GM21717 (cell line): ENCODE measurements around the gene LSM14B.

Experiments used
- ATAC-seq: cut with Tn5 transposase; IDR thresholded peaks from one replicate; pipeline ENCODE4 v1.9.1; 2021; ENCODE audit warnings: mild to moderate bottlenecking, moderate library complexity; ENCODE audit not compliant: unreplicated experiment

LSM14B gene

DNA sequence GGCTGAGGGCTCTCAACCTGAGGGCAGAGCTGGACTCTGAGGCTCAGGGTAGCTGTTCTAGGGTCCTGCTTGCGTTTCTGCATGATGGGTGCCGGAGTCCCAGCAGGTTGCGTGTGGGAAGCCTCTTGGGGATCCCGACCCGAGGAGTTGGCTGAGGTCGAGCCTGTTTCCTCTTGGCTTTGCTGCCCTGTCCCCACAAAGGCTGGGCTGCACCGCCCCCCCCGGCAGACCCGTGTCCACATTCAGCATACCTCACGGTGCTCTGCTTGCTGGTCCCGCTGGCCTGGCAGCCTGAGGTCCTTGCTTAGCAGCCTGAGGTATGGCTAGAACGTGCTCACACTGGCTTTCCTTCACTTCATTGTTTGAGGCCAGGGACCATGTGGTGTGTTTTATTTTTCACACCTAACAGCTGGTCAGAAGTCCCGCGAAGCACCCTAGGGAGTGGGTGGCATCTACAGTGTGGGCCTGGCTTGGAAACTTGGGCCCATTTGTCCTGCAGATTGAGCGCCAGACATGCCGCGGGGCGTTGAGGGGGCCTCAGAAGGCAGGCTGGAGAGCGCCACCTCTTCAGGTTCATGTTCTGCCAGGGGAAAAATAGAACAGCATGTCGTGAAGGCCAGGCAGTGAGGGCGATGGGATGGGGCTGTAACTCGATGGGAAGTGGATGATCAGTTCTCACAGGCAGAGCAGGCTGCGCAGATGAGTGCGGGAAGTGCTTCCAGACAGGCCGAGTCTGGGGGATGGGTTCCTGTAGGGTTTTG lies 9.5 kb downstream of the LSM14B start:
- no peak for ATAC-seq

DNA sequence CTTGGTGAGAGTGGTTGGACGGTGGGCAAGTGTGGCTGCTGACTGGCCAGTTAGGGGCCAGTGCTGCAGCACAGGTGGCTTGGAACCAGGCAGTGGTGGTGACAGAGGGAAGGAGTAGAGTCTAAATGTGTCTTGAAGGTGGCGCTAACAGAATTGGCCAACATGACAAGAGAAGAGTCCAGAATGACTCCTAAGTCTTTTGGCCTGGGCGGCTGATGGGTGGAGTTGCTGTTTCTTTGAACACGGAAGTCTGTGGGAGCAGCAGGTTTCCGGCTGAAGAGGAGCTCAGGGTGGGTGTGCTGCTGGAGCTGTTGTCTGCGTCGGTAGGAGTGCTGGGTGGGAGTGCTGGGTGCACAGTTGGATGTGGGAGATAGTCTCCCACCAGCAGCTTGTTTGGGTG lies 10.1 kb downstream of the LSM14B start:
- ATAC-seq, result no peak

DNA sequence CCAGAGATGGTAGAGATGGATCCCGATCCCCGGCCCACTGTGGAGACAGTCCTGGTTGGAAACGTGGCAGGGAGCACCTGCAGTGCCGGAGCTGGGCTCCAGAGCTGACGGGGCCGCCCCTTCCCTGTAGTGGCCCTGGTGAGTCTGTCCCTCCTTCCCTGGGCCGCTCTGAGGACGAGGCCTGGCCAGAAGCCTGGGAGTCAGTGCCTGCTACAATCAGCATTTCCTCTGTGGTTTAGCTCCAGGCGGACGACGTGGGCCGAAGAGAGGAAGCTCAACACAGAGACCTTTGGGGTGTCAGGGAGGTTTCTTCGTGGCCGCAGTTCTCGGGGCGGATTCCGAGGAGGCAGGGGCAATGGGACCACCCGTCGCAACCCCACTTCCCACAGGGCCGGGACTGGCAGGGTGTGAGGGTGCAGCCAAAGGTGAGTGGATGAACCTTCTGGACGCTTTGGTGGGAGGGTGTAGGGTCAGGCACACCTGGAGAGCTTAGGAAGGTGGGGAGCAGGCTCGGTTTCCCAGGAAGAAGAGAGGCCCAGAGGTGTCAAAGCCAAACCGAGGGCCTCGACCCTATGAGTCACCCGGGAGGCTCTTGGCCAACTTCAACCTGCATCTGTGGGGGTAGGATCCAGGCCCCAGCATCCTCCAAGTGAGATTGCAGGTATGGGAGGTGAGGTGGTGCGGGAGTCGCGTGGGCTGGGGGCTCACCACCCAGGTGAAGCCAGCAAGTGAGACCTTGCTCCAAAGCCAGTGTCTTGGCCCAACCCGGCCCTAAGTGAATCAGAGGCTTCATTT lies 11.0 kb downstream of the LSM14B start:
- no peak for ATAC-seq

DNA sequence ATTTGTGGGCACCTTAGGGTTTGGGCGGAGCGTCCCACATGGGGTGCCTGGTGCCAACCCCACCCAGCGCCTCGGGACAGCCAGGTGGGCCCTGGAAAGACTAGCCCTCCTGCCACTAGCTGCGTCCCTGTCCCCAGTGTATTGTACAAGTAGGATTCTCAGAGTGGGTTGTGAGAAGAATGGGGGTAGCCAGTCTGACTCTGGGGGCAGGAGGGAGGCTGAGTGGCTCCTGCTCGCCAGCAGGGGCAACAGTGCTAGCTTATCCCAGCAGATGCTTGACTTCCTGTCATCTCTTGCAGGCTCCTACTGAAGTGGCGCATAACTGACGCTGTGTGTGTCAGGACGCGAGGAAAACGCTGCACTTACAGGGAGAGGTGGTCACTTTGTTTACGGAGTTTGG lies 11.6 kb downstream of the LSM14B start:
- no peak for ATAC-seq

DNA sequence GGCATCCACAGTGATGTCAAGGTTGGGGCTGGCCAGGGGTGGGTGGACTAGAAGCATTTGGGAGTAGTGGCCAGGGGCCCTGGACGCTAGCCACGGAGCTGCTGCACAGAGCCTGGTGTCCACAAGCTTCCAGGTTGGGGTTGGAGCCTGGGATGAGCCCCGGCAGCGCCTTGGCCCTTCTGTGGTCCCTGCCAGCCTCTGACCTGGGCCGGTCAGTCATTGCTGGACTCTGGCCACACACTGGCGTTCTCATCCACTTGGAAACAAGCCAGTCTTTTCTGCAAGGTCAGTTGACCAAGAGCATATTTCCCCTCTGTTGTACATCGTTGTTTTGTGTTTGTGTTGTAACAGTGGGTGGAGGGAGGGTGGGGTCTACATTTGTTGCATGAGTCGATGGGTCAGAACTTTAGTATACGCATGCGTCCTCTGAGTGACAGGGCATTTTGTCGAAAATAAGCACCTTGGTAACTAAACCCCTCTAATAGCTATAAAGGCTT lies 12.5 kb downstream of the LSM14B start:
- ATAC-seq, result no peak

DNA sequence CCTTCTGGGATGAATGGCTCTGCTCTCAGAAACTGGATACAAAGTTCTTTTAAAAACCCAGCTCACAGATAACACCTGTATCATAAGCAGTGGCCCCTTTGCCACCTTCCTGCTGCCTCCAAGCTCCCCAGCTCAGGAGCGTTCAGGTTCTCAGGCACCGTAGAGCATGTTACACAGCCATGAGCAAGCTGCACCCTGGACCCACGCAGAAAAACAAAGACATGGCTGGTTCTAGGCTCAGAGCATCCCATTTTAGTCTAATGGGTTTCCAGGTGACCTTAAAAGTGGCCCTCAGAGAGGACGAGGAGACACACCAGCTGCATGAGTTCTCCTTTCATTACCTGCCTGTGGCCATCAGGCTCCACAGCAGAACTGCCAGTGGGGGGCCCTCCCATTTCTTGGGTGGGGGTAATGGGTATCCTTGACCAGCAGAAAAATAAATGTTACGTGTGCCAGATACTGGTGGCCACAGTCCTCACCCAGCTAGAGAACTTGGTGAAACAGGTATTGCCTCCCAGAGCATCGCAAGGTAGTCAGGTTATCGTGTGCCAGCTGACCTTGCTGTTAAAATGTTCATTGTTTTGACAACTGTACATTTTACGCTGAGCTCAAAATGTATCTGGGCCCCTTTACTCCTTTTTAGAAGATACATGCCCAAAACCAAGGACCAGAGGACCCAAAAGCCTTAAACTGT lies 13.4 kb downstream of the LSM14B start:
- no peak for ATAC-seq

DNA sequence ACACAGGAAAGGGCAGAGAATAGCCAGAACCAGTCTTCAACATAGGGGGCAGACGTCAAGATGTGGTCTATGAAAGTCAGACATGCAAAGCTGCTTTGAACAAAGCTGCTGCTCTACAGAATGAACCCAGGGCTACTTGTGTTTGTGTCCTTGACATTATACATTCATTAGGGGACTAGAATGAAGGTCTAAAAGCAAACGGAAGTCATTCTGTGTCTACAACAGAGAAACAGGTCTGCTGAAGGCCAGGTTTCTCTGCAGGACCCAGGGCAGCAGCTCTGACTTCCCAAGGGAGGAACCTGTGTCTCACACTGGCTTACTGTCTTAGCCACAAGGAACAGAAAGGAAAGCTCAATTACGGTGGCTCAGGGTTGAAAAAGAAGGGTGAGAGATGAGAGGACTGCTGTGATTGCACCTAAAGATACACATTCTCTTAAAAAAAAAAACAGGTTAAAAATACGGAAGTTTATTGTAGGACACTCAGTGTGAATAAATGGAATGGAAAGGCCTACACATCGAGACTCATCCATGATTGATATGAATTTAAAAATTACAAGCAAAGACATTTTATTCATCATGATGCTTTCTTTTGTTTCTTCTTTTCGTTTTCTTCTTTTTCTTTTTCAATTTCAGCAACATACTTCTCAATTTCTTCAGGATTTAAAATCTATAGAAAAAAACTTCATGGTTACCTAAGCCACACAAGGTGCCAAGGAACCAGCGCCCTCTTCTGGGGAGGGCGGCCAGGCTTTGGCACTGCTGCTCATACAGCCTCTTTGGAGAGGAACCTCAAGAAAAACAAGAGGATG lies 14.2 kb downstream of the LSM14B start:
- no peak for ATAC-seq

DNA sequence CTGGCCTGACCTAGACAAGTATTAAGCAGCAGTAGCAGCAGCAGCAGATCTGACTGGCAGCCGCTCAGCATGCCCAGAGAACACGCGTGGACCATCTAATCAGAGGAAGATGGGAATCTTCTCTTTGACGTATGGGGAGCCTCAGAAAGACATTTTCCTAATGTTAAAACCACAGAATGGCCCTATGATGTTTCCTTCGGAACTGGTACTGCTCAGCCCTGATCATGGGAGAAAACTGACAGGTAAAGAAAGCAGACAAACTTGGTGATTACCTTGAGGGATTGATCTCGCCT lies 14.8 kb downstream of the LSM14B start:
- ATAC-seq, result no peak

DNA sequence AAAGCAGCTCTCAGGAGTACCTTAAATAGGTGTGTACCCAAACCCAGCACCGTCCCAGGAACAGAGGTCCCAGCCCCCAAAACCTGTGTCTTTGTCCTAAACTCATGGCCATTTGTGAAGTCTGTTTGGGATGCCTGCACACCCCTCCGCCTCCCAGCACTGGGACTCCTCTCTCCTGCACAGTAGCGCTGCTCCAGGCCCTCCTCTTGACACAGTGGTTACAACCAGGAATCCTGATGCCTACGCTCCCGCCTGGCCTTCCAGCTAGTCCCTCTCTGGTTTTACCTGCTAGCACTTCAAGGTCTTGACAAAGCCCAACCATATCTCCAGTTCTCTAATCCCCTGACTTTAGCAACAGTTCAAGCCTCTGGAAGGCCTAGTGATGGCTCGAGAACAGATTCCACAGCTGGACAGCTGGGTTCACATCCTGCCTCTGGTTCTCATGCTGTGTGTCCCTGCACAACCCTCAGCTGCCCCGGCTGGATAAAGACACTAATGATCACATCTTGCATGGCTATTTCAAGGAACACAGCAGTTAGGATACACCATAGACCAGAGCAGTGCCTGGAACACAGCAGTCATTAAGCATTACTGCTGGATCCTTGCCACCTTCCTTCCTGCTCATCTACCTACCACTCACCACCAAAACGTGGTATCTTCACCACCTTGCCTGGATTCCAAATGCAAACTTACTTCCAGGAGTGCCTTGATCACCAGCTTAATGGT lies 15.4 kb downstream of the LSM14B start:
- no peak for ATAC-seq

DNA sequence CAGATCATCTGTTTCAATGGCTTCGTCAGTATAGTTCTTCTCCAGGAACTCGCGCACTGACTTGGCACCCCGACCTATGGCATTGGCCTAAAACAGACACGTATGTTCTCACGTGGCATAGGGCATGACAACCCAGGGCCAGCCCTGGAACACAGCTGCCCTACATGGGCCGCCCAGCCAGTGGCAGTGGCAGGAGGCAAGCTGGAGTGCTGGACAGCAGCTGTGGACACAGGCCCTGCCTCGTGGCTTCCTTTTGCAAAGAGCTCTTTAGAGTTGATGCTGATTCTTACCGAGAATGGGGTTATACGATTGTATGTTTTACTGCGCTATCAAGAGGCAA lies 15.9 kb downstream of the LSM14B start:
- no peak for ATAC-seq

DNA sequence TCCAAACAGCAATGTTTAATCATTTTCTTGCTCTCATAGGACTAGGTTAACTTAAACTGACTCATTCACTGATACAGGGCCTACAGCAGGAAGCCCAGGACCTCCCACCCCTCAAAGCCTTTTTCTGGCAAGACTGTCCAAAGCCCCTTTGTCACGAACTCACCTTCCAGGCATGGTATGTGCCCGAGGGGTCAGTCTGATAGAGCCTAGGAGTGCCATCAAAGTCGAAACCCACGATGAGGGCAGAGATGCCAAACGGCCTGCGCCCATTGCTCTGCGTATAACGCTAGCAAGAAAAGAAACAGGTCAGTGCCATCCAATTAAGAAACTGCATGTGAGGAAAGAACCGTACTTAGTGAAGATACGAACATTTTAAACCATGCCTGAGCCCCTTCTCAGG lies 16.6 kb downstream of the LSM14B start:
- no peak for ATAC-seq

DNA sequence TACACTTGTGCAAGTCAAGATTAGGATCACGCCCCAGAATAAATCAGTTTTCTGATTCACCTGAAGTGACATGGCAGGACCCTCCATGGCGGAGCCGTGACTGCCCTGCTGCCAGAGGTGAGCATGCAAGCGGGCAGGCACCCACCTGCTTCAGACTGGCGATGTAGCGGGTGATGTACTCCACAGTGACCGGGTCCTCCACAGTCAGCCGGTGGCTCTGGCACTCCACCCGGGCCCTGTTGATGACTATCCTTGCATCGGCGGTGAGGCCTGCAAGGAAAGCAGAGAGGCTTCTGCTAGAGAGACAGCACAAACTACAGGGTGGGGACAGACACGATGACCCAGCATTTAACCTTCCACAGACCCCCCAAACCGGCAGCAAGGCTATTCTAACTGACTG lies 17.4 kb downstream of the LSM14B start:
- ATAC-seq, result no peak

DNA sequence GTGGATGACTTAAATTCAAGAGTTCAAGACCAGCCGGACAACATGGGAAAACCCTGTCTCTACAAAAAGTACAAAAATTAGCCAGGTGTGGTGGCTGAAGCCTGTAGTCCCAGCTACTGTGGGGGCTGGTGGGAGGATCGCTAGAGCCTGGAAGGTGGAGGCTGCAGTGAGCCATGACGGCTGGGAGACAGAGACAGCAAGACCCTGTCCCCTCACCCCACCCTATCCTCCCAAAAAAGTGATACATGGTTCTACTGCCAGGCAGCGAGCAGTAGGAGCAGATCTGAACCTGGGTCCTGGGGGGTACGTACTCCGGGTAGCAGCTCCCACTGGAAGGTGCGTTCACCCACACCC lies 18.7 kb downstream of the LSM14B start:
- ATAC-seq, result no peak

DNA sequence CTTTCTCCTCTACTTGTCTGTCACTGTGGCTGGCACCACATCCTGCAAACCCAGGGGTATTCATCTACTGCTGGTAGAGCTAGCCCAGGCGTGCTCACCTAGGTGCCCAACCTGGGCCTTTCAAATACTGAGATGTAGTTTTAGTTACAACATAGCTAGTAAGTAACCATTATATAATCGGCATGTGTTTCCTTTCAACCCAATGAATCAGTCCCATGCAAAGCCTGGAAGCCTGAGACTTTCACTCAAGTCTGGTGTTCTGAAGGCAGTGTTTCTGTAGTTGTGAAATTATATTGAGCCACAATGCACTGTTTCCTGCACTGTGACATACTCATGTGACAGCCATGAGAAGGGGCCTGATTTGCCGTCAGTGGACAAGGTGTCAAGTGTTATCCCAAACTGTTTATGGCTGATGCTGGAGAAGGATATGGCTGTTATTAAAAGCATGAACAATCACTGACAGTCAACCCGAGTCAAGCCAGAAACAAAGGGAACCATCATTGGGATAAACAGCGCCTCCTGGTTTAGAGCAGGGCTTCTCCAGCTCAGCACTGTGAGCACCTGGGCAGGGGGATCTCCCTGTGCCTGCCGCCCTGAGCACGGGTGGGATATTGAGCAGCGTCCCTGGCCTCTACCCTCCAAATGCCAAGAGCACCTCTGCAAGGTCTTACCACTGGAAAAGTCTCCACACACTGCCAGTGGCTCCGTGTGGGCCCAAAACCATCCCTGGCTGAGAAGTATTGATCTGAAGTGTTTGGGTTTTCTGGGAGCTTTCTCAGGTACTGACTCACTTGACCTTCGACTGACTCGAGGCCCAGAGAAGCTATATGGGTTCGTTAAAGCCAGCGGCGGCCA lies 19.3 kb downstream of the LSM14B start:
- ATAC-seq, result no peak

DNA sequence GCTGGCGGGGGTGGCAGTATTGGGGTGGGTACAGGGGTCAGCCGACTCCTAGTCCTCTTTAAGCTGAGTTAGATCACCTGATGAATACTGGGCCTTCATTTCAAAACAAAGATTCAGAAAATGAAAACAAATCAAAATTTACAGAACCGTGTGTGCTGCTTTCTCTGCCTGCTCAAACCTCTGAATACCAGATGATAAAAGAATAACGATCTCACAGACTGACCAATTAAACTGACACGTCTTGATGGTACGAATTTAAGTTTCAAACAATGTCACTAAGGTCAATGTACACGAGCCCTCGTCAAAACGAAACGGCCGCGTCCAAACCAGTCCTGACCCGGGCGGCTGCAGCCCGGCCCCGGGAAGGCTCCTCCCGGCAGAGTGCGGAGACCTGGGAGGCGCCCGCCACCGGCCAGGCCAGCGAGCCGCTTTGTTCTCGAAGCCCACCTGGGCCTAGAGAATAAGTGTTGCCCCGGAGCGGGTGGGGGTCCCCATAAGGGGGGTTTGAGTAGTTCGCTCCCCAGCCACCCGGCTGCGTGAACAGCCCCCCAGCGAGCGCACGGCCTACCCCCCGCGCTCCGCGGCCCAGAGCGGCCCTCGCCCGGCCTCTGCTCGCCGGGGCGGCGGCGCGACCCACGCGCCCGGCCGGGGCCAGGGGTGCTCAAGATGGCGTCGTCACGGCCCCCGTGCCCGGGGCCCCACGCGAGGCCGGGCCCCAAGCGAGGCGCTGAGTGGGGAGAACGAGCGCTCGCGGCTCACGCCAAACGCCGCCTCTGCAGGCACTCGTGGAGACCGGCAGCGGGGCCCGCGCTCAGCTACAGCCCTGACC lies 20.2 kb downstream of the LSM14B start:
- ATAC-seq, result peak; percentile 14

DNA sequence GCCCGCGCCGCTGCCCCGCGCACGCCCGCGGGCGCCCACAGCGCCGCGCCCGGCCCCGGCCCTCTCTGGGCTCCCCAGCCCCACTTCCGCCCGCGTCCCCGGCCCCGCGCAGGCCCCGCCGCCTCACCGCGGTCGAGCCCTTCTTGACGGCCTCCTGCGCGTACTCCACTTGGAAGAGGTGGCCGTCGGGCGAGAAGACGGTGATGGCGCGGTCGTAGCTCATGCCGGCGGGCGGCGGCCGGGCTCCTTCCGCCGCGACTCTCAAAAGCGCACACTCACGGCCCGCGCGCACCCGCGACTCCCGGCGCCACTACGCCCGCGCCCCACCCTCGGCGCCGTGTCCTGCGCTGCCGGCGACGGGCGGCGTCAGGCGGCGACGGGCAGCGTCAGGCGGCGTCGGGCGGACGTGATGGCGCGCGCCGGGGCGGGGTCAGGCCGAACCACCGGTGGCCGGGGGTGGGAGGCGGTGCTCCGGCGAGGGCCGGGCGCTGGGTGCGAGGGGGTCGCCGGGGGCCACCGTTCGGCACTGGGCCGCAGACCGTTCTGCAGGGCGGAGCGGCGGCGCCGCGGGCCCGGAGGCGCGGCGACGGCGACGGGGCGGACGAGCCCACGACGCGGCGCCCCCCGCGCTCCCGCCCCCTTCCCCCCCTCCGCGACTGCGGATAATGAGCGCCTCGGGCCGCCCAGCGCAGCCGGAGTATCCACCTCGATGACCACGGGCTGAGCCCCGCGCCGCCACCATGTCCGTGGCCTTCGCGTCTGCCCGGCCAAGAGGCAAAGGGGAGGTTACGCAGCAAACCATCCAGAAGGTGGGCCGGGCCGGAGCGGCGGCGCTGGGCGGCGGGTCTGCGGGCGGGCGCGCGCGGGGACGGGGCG lies 21.0 kb downstream of the LSM14B start, which contains the start of the genes PSMA7 and SS18L1:
PSMA7 (minus strand) TSS at position 314 of the 876 bp plus-strand sequence; CDS start at position 223, 91 bp downstream.
SS18L1 (plus strand) TSS at position 689 of the 876 bp plus-strand sequence; CDS start at position 741, 52 bp downstream.
- peak; percentile 68 for ATAC-seq
